ENCODE measurements around the gene SAP30BP.

The SAP30BP gene

GRCh38 chr17:75753514-75754377, 86.6 kb downstream of the SAP30BP start:
- TF ChIP-seq CTCF (conservative IDR thresholded peaks at IDR 0.05; ENCODE audit: low read length) = peak; percentile 33
- peak; percentile 60 for DNase-seq (ENCODE audit: low read depth)
- H3K4me3 ChIP-seq (ENCODE audit: low read length) = peak overlapping the region; percentile 54

GRCh38 chr17:75754378-75755204, 87.5 kb downstream of the SAP30BP start:
- no peak for TF ChIP-seq CTCF (conservative IDR thresholded peaks at IDR 0.05; ENCODE audit: low read length)
- DNase-seq (ENCODE audit: low read depth) = no peak
- no peak overlapping the region for H3K4me3 ChIP-seq (ENCODE audit: low read length)

- no peak for TF ChIP-seq CTCF (conservative IDR thresholded peaks at IDR 0.05; ENCODE audit: low read length)
Measured at GRCh38 chr17:75755205-75755901, 88.2 kb downstream of the SAP30BP start.

GRCh38 chr17:75755990-75756389, 88.9 kb downstream of the SAP30BP start:
- no peak overlapping the region for H3K4me3 ChIP-seq (ENCODE audit: low read length)
- no peak for DNase-seq (ENCODE audit: low read depth)
- no peak for TF ChIP-seq CTCF (conservative IDR thresholded peaks at IDR 0.05; ENCODE audit: low read length)

More at GRCh38 chr17:75755205-75755901, 88.2 kb downstream of the SAP30BP start:
- H3K4me3 ChIP-seq (ENCODE audit: low read length) = no peak overlapping the region
- DNase-seq (ENCODE audit: low read depth) = no peak

- H3K4me3 ChIP-seq (ENCODE audit: low read length) = no peak overlapping the region
- TF ChIP-seq CTCF (conservative IDR thresholded peaks at IDR 0.05; ENCODE audit: low read length) = no peak
- no peak for DNase-seq (ENCODE audit: low read depth)
Measured at GRCh38 chr17:75756451-75757085, 89.4 kb downstream of the SAP30BP start.

GRCh38 chr17:75757086-75757681, 90.0 kb downstream of the SAP30BP start:
- no peak for DNase-seq (ENCODE audit: low read depth)
- no peak for TF ChIP-seq CTCF (conservative IDR thresholded peaks at IDR 0.05; ENCODE audit: low read length)
- H3K4me3 ChIP-seq (ENCODE audit: low read length) = no peak overlapping the region

Measured in AG10803 (cell line).